Measurements from ENCODE around the gene TSC22D1. TPM values are rescaled to one million over a fixed set of nuclear protein-coding genes. Genes with fewer than 3 reads are reported as not detected.

Gene TSC22D1
- total RNA-seq, 1 experiment from 2014 or later: 227 TPM

DNA sequence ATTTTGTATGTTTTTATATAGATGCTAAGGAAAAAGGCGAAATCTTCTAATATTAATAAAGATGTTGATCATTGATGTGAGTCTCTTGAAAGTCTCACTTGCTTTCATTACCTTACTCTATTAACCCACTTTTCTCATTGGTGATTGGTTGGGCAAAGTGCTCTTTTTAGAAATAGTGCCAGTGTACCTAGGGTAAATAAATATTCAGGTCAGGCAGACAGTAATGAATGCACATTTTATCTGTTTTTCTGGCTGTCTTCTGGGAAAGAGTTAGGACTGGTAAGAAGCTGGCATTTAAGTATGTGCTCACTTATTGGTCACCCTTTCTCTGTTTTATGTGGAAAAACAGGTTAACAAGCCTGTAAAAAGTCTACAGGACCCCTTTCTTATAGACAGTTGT lies 191.4 kb downstream of the TSC22D1 start:
- DNase-seq (ENCODE audit: low read depth): no peak

DNA sequence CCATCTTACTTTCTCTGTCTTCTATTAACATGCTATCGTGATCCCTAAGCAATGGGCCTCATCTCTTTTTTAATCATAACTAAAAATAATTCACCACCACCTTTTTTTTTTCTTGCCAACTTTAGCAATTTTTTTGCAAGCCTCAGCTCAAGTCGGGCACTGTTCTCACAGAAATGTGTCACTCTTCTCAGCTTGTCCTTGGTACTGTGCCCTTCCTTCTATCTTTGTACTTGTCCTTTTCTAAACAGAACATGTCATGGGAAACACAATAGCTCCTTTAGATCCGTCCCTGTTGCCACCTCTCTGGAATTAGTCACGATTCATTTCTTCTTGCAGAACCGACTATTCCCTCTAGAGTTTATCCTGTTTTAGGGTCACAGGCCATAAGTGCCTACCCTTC lies 192.2 kb downstream of the TSC22D1 start:
- DNase-seq (ENCODE audit: low read depth): no peak

DNA sequence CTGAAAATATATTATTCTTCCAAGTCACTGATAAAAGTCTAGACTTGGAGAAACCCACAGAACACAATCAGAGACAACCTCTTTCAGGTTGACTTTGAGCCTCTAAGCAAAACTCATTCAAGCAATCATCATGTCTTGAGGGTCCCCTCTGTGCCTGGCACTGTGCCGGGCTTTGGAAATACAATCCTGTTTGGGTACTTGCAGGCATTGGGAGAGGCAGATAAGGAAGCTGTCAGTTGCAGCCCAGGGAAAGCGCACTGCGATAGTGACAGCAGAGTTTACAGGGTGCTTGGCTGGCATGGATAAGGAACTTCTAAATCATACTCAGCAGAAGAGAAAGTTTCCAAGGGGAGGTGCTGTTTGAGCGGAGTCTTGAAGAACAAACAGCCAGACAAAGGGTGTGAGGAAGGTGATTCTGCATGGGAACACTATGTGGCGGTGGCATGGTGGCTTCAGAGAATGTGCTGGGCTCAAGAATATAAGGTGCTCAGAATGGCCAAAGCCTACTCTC lies 193.4 kb downstream of the TSC22D1 start:
- DNase-seq (ENCODE audit: low read depth): no peak

Other genes starting within 250 kb of the TSC22D1 start
- gene SERP2, start 202.5 kb downstream of the TSC22D1 start, total RNA-seq (2014; rRNA removed; shearing (Covaris generic)): 11.4 and 12.1 TPM in 2 replicates

Measured in RPMI7951 (cell line).